Mucosa of rectum (tissue), 2 donors: ENCODE results near the gene GLIS2.
A peak's percentile ranks its signal among the peaks of the same experiment; 100 is the strongest.

ENCODE experiments used
- H3K27ac ChIP-seq, 2 donors: one replicate each; pipeline ENCODE4 v1.7.0; 2013; ENCODE audit warnings: inconsistent platforms in 2 of 2, low read depth in 2 of 2, low read length in 2 of 2
- H3K27me3 ChIP-seq, 2 donors: one replicate each; pipeline ENCODE4 v1.7.0; 2013; ENCODE audit warnings: low read length in 2 of 2; ENCODE audit not compliant: control insufficient read depth in 2 of 2, insufficient read depth in 2 of 2
- H3K36me3 ChIP-seq, 2 donors: one replicate each; pipeline ENCODE4 v1.7.0; 2013; ENCODE audit warnings: low read length in 2 of 2; ENCODE audit not compliant: control insufficient read depth in 2 of 2, insufficient read depth in 2 of 2
- H3K4me1 ChIP-seq, 2 donors: one replicate each; pipeline ENCODE4 v1.7.0; 2013; ENCODE audit warnings: low read length in 2 of 2, mild to moderate bottlenecking in 1 of 2; ENCODE audit not compliant: control insufficient read depth in 2 of 2, insufficient read depth in 2 of 2
- H3K4me3 ChIP-seq, 2 donors: one replicate each; pipeline ENCODE4 v1.7.0; 2013; ENCODE audit warnings: low read length in 2 of 2
- H3K9ac ChIP-seq, 2 donors: one replicate each; pipeline ENCODE4 v1.7.0; 2013; ENCODE audit warnings: low read length in 2 of 2, low read depth in 1 of 2, mild to moderate bottlenecking in 1 of 2
- H3K9me3 ChIP-seq, 2 donors: one replicate each; pipeline ENCODE4 v1.7.0; 2013; ENCODE audit warnings: low read length in 2 of 2; ENCODE audit not compliant: control insufficient read depth in 2 of 2
- donor health status: healthy.
- donor health status: Normal muscosa, but diverticular disease.

Gene GLIS2

GRCh38 chr16:4320571-4321137 is 4.8 kb downstream of the GLIS2 start:
- Histone ChIP-seq H3K36me3 (no peaks in the 10 kb centered on the region), H3K9ac (no peak overlapping the region), H3K4me1 (peaks cover 8 to 20% of the 10 kb centered on the region in 2 donors), H3K27me3 (peaks cover 0 to 3% of the 10 kb centered on the region in 2 donors), H3K27ac (no peak overlapping the region), H3K4me3 (no peak overlapping the region), H3K9me3 (no peaks in the 10 kb centered on the region)

- Histone ChIP-seq H3K27ac (no peak overlapping the region), H3K36me3 (no peaks in the 10 kb centered on the region), H3K4me3 (no peak overlapping the region), H3K27me3 (peaks cover 0 to 3% of the 10 kb centered on the region in 2 donors), H3K9me3 (no peaks in the 10 kb centered on the region), H3K4me1 (peaks cover 8 to 20% of the 10 kb centered on the region in 2 donors), H3K9ac (no peak overlapping the region)
Measured at GRCh38 chr16:4321286-4322120, 5.6 kb downstream of the GLIS2 start.

GRCh38 chr16:4322121-4323052 is 6.5 kb downstream of the GLIS2 start:
- Histone ChIP-seq H3K4me1 (peaks cover 6 to 22% of the 10 kb centered on the region in 2 donors), H3K27ac (no peak overlapping the region), H3K9ac (no peak overlapping the region), H3K36me3 (no peaks in the 10 kb centered on the region), H3K4me3 (no peak overlapping the region), H3K9me3 (no peaks in the 10 kb centered on the region), H3K27me3 (peaks cover 3 to 4% of the 10 kb centered on the region in 2 donors)

- Histone ChIP-seq H3K9me3 (no peaks in the 10 kb centered on the region), H3K27me3 (peaks cover 3 to 4% of the 10 kb centered on the region in 2 donors), H3K36me3 (no peaks in the 10 kb centered on the region), H3K4me3 (no peak overlapping the region), H3K4me1 (peaks cover 5 to 22% of the 10 kb centered on the region in 2 donors), H3K9ac (no peak overlapping the region), H3K27ac (peak overlapping the region in 1 of 2 donors; percentile 65)
Measured at GRCh38 chr16:4323071-4323844, 7.4 kb downstream of the GLIS2 start.

GRCh38 chr16:4323845-4324488 is 8.1 kb downstream of the GLIS2 start:
- no peak overlapping the region for H3K4me3 ChIP-seq
- H3K27ac ChIP-seq: peak overlapping the region in 1 of 2 donors; percentile 65
- no peak overlapping the region for H3K9ac ChIP-seq
- H3K9me3 ChIP-seq: no peaks in the 10 kb centered on the region
- no peaks in the 10 kb centered on the region for H3K36me3 ChIP-seq
- peaks cover 11 to 26% of the 10 kb centered on the region in 2 donors for H3K4me1 ChIP-seq
- H3K27me3 ChIP-seq: peaks cover 3 to 4% of the 10 kb centered on the region in 2 donors

GRCh38 chr16:4324492-4325252 is 8.8 kb downstream of the GLIS2 start:
- no peak overlapping the region for H3K4me3 ChIP-seq
- H3K4me1 ChIP-seq: peaks cover 7 to 19% of the 10 kb centered on the region in 2 donors

GRCh38 chr16:4325253-4325758 is 9.4 kb downstream of the GLIS2 start:
- Histone ChIP-seq H3K9me3 (no peaks in the 10 kb centered on the region), H3K4me1 (peaks cover 7 to 18% of the 10 kb centered on the region in 2 donors), H3K36me3 (no peaks in the 10 kb centered on the region), H3K27me3 (peaks cover 0 to 4% of the 10 kb centered on the region in 2 donors), H3K9ac (no peak overlapping the region), H3K27ac (peak overlapping the region in 1 of 2 donors; percentile 9), H3K4me3 (no peak overlapping the region)

More at GRCh38 chr16:4324492-4325252, 8.8 kb downstream of the GLIS2 start:
- Histone ChIP-seq H3K9me3 (no peaks in the 10 kb centered on the region), H3K27ac (peak overlapping the region in 1 of 2 donors; percentile 65), H3K27me3 (peaks cover 0 to 4% of the 10 kb centered on the region in 2 donors), H3K36me3 (no peaks in the 10 kb centered on the region), H3K9ac (no peak overlapping the region)

GRCh38 chr16:4327386-4328045 is 11.6 kb downstream of the GLIS2 start:
- H3K9me3 ChIP-seq: no peaks in the 10 kb centered on the region
- H3K27me3 ChIP-seq: peaks cover 4 to 5% of the 10 kb centered on the region in 2 donors
- peaks cover 7 to 16% of the 10 kb centered on the region in 2 donors for H3K4me1 ChIP-seq
- H3K36me3 ChIP-seq: no peaks in the 10 kb centered on the region
- peak overlapping the region; percentile 31 to 60 for H3K4me3 ChIP-seq
- H3K9ac ChIP-seq: peak overlapping the region in 1 of 2 donors; percentile 51
- peak overlapping the region; percentile 35 to 63 for H3K27ac ChIP-seq
